NCI-H1694 treated with DMSO at 0.1 percent for 48 hours (cell line): Measurements from ENCODE around the gene FCAMR.
A peak's percentile ranks its signal among the peaks of the same experiment; 100 is the strongest.

ENCODE experiments used
- DNase-seq: peaks from one replicate; lab custom pipeline; 2025; lab: John Stamatoyannopoulos, UW

FCAMR gene

DNA sequence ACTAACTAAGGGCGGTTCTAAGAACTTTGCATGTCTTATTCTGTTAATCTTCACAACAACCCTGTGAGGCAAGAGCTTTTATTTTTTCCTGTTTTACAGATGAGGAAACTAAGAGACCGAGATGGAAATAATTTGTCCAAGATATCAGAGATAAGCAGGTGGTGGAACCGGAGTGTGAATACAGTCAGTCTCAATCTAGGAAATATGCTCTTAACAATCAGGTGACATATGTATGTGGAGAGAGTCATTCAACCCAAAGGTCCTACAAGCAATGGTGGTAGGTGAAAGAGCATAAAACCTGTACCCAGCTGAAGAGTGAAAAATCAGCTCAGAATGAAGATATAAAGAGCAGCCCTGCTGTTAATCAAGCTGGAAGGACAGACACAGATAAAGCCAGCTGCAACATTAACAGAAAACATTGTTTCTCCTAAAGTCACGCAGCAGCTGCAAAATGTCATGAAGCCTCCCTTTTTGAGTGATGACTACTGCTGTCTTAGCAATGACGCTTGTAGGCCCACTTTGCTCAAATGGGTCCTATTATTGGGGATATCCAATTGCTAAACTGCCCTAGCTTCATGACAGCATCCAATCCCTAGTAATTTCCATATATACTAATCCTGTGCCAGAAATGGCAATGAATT is 30.5 kb upstream of the FCAMR start:
- DNase-seq = no peak

DNA sequence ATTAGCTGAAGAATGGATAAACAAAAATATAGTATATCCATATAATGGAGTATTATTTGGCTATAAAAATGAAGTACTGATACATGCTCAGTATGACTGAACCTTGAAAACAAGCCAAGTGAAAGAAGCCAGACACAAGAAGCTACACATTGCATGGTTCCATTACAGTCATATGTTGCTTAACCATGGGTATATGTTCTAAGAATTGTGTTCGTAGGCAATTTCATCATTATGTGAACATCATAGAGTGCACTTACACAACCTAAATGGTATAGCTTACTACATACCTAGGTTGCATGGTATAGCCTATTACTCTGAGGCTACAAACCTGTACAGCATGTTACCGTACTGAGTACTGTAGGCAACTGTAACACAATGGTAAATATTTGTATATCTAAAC is 28.6 kb upstream of the FCAMR start:
- no peak for DNase-seq

DNA sequence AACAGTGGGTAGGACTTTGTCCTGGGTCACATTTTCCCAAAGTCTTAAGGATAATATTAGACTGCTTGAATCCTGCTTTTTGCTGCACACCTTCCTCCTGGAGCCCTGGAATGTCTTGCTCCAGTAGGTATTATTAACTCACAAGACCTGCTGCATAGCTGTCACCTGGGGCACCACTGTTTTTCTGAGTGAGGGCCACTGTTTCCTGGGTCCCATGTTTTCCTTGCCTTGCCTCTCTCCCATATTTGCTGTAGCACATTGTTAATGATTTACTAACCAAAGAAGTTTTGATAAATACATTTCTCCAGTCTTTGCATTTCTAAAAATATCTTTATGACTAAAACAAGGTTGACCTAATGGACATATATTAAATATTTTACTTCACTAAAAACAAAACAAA is 22.5 kb upstream of the FCAMR start:
- no peak for DNase-seq

DNA sequence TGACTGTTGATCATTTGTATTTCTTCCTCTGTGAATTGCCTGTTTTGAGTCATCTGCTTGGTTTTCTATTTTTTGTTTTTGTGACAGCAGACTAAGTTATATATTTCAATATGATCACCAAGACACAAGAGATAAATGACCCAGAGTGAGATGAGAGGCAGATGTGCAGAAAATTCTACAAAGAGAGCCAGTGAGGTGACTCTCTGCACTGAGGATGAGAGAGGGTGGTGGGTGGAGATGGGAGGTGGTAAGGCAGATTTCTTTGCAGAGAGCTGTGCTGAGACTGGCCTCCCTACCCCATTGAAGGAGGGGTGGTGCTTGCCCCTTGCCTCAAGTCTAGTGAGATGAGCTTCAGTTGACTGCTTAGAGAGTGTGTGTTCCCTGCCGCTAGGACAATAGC is 17.6 kb upstream of the FCAMR start:
- no peak for DNase-seq

DNA sequence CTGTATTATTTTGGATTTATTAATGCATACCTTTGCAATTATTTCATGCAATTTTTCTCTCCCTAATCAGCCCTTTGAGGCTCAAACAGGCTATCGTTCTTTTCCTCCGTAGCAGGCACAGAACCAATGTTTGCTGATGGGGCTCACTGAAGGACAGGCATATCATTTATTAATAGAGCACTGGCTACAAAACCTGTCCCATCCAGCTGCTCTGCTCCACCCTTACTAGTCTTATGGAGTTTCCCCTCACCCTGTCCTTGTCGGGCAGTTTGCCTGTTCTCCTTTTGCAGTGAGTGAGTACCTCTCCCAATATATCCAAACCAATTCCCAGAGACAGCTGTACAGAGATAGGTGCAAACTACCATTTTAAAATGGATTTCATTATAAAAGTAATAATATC is 16.6 kb upstream of the FCAMR start:
- no peak for DNase-seq

DNA sequence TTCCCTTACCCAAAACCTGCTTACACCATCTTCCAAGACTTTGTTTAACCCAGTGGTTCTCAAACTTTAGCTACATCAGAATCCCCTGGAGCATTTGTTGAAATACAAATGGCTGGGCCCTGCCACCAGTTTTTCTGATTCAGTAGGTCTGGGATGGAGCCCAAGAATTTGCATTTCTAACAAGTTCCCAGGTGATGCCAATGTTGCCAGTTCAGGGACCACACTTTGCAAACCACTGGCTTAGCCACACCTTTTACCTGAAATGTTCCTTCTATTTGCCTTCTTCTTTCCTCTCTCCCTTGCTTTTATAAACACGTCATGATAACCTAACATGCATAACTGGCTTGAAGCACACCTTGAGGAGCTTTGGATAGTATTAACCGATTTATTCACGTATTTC is 16.1 kb upstream of the FCAMR start:
- no peak for DNase-seq

DNA sequence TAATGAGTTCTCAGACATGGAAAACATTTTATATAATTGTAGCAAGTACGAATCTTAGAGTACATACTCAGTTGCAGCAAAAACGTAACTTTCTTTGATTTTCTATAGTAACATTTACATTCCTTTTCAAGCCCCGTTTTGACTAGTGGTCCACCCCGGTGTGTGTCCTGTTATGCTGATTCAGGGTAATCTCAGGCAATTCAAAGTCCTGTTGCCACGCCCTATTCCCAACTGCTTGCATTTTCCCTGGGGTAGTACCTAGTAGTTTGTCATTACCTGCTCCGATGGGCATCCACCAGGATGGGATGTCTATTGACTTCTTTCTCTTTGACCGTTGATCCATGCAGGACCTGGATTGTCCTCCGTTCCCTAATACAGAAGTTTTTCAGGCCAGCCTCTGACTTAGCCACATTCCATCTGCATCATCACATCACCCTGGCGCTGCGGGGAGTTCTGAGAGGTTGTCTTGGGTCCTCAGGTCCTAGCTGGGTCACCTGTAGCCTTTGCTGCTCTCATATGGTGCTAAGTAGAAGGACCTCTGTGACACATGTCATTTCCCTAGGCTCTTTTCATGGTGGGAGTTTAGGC is 15.0 kb upstream of the FCAMR start:
- DNase-seq = no peak

DNA sequence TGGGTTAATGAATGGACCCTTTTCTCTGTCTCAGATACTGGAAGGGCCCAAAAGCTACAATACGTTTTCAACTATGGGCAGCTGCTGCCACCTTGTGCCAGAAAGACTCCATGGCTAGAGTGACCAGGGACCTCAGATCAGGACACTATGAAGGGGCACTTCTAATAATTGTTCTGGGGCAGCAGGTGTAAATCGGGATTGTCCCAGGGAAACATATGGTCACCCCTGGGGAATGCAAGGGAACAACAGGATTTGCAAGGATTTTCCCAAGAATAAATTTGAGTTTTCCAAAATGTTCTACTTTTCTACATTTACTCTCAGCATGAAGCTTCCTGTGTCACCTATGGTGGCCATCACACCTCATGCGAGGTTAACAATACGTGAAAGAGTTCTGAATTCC is 12.0 kb upstream of the FCAMR start:
- peak; percentile 44 for DNase-seq

DNA sequence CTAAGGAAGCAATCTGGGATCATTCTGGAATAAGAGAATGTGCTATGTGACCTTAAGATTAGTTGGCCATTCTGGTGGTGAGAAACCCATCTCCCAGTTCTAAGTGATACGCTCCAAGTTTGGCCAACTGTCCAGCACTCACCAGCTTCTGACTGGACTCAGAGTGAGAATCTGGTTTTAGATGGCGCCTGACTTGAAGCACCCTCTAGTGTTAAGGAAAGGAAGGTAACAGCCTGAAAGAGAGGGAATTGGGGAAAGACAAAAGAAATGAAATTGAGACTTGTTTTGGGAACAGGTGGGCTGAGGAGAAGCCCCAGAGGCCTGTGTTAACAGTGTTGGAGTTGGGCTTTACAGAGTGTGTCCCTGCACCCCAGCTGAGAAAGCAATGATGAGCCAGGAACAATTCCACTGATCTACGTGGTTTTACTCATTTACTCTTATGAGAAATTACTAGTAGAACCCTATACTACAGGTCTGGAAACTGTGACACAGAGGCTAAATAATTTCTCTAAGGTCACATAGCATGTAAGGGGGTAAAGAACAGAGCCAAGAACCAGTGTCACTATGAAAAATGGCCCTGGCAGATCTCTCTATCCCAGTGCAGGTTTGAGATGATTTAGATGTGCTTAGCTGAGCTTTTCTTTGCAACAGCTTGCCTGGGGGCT is 9.3 kb upstream of the FCAMR start:
- DNase-seq = no peak

DNA sequence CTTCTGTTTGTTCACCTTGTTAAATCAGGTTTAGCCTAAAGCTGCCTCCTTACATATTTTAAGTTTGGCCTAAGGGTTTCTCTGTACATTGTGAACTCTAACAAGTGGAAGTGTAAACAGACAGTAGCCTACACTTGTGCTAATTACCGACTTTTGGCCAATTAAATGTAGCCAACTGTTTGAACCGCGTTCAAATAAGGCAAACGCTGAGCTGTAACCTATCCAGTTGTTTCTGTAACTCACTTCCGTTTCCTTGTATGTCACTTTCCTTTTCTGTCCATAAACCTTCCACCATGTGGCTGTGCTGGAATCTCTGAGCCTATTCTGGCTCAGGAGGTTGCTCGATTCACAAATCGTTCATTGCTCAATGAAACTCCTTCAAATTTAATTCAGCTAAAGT is 8.0 kb upstream of the FCAMR start:
- no peak for DNase-seq

DNA sequence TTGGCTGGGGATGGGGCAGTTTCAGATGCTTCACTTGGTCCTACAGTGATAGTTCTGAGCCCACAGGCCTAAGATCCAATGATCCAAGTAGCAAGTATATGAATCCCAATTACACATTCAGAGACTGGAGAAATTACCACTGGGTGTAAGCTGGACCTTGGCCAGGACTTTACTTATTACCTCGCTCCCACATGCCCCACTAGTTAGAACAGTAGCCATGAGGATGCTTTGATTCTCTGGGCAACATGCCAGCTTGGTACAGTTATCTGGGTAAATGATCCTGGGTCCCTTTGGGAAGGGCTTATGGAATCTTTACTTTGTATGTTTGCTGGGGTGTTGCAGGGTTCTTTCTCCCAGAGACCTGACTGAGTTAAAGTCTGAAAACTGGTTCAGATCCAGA is 5.0 kb upstream of the FCAMR start:
- peak; percentile 22 for DNase-seq

DNA sequence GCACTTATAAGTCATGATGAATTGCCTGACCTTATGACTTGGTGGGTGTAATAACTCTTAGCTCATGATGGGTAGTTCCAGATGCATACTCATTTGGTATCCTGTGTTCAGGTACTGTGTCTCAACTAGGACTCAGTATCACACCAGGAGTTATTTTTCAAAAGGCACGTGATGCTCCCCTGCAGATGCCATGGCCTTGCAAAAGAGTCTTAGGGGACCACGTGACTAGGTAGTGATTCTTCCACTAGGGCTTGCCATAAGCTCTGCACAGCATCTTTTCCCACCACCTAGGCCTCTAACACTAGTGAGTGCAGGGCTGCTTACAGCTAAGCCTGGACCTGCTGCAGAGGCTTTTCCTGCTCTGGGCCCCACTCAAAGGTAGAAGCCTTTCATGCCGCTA is 3.9 kb upstream of the FCAMR start:
- no peak for DNase-seq

DNA sequence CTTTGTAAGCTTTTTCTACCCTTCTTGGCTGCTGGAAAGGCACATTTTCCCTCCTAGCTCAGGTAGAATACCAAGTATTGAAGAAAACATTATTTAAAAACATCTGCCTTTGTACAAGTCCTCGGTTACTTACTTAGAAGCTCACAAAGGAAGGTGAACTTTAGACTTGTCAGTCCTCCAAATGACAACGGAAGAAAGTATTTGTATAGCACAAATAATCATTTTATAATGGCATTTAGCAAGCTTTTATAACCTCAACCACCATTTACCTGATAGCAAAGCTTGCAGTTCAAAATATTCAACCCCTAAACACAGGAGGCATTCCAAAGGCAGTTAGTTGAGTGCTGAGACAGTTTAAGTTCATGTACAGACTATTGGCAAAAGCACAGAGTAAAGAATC is 2.5 kb upstream of the FCAMR start:
- DNase-seq = no peak

DNA sequence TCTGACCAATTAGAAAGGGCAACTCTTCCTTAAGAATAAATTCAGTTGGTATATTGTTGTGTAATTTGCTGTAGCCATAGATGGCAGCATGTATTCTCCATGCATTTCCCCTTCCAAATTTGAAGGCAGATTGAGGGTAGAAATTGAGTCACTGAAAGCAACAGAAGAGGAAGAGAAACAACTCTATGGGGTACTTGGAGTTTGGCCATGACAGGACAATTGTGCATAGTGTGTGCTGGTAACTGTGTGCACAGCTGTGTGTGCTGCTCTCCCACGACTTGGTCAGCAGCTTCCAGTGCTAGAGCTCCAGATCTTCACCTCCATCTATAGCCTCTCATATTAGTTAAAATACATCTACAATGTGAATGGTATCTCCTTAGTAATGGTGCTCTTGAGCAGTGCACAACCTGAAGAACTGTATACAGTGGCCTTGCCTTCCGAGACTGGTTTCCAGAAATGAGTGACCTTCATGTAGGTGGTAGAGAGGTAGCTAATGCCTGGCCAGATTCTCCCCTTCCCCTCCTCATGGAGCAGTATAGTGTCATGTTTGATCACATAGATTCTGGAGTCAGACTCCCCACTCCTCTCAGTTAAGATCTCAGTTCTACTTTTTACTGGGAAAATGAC is 882 bp upstream of the FCAMR start:
- DNase-seq = no peak

DNA sequence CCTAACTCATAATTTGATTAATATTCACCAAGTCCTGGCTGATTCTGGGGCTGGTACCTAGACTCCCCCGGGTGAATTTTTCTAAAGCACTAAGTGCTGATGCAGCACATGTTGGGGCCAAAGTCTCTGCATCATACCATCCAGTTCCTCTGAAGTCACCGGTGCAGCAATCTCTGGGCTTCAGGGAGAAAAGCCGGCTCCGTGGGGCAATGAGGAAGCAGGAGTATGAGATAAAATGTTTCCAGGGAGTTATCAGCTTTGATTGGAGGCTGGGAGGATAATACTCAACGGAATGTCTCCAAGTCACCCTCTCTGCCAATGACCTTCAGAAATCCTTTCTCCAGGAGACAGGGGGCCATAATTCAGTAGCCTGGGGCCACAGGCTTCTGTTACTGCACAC is 1.2 kb downstream of the FCAMR start:
- no peak for DNase-seq

DNA sequence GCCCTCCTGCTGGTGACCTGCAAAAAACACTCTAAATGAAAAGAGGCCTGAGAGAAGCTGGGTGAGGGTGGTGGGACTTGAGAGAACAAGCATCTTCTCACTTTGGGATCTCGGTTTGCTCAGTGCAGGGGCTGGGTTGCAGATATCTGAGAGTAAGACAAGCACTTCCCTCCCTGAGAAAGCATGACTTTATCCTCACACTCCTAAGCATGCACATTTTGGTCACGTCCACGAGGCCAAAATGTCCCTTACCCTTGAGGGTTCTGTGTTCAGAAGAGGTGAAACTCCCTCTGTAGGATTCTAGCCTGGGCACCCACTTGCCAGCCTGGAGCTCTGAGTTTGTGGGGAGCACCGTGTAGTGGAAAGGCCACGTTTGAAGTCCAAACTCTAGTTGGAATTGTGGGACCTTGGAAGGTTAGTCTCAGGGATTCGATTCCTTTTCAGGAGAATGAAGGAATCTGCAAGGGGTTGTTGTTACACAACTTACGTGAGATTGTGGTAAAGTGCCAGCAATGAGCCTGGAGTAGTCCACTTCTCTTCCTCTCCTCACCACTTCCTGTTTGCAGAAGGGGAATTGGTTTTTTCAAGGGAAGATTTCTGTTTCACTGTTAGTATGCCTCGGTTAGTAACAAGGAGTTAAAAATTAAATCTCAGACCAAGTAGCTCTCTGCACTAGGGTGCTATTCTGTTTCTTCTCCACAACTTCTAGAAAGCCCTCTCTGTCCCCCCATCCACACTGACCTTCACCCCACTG is 3.0 kb downstream of the FCAMR start:
- no peak for DNase-seq

DNA sequence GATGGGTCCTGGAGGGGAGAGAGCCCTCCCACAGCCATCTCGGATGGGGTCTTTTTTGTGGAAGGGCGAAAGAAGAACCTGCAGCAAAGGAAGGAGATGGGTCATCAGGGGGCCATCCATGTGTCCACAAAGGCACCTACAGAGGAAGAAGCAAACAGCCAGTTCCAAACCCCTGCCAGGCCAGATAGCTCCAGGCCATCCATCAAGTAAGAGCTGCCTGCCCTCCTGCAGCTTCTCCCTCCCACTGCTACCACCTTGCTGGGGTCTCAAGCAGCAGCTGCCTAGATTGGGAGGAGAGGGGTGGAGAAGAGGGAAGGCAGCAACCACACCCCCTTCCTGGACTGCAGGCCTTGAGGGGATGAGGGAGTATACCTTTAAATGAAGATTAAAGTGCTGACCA is 4.5 kb downstream of the FCAMR start:
- DNase-seq = no peak

DNA sequence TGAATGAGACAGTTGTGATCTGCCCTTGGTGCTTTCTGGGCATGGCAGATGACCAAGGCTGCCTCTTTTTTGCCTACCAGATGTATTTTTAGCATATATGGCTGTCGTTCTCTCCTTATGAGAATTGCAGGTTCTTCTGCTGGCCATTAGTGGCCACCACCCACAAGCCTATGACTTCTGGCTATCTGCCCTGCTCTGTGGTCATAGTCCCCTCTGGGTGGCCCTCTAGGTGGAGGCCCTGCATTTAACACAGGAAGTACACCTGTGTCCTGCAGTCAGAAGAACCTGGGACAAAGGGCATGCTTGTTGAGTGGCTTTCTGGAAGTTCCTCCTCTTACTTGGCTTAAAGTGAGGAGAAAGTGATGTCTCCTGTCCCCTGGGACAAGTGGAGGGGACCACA is 6.5 kb downstream of the FCAMR start:
- DNase-seq = no peak

DNA sequence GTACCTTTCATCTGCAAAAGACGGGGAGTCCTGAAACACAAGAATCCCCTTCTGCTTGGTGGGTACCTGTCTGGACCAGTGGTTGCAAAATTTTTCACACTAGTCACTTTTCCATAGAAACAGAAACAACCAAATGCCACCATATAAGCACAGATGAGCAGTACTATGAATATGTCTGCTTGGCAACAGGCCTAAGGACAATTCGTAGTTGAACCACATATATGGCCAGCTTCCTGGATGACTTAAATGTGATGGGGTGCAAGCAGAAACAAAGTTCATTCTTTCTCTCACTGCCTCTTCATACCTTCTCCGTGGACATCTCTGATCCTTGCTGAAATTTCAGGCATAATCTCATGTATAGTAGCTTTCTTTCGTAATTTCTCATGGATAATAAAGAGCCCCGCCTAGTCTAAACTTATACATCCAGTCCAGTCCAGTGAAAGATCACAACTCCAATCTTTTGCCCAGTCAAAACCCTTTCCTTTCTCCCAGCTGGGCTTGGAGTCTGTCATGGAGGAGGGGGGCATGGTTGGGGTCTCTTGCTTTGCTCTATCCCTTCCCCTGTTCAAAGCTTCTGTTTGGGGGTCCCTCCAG is 7.0 kb downstream of the FCAMR start:
- no peak for DNase-seq

DNA sequence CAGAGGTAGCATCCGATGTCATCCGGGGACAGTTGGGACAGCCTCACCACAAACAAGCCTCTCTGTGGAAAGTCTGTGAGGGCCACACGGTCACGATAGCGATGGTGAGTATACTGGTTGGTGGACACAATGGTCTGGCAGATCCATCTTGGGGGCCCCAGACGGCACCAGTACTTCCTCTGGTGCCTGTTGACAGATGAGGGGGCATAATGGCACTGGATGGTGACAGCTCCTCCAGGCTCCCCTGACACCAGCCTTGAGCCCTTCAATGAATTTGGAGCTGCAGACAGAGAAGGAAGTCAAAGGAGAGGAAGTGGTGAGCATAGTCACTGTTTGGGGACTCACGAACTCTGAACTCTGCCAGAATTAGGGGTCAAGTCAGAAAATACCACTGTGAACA is 8.0 kb downstream of the FCAMR start:
- no peak for DNase-seq

DNA sequence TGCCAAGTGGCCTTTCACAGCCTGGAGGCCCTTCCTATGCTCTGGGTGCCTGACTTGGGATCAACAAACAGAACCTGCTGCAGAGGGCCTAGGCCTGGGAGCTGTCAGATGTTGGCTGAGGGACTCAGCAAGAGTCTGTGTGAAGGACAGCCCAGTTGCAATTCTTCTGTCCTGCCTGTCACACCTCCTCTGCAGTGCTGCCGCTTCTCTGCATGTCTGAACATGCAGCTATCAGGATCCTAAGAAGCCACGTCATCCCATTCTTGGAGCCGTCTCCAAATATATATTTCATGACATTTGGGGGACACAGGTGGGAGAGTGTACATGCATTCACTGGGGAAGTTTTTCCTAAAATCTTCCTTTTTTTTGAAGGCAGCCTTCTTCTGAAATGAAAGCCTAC is 8.6 kb downstream of the FCAMR start:
- DNase-seq = no peak

DNA sequence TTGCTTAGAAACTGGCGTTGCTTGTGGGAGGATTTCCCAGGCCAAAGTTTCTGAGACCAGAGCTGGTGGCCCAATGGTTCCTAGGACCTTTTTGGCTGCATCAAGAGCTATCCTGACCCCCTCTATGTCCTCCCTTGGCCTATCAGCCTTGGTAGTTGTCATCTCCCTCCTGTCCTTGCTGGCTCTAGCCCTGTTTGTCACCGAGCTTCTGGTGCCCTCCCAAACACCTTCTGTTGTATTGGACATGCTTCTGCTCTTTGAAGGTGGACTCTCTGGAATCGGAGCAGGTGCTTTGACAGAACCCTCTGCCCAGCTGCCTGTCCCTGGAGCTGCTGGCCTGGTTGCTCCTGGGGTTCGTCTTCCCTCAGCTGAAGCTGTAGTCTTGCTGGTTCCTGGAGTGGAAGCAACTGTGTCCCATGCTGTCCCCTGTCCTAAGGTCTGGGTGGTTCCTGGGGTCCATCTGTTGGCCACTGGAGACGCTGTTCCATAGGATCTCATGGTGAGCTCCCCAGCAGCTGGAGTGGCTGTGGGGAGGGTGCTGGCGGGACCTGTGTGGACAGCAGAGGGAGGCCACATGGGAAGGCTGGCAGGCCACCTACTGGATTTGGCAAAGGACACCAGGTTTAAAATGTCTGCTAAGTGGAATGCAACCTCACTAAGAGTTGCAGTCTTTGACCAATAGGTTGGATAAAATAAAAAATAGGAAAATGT is 9.4 kb downstream of the FCAMR start:
- DNase-seq = no peak
